Tibial nerve (tissue), 4 donors: ENCODE measurements around the gene SLC12A9.

Experiments used
- CTCF ChIP-seq, 5 experiments: fragments of 200-600 bp in 3 of 5; fragments of 450-650 bp in 2 of 5; sonication (generic) in 3 of 5; IDR thresholded peaks; one replicate each; pipeline ENCODE4 v1.5.1; 2016 to 2019; ENCODE audit warnings: antibody characterized with exemption in 5 of 5, mild to moderate bottlenecking in 3 of 5, moderate library complexity in 2 of 5
- EP300 ChIP-seq, 2 donors: sonication (generic); formaldehyde crosslinking; IDR thresholded peaks; one replicate each; pipeline ENCODE4 v1.6.1; 2017; ENCODE audit warnings: antibody characterized with exemption in 2 of 2, mild to moderate bottlenecking in 1 of 2

GRCh38 chr7:100803398-100804161, 48.9 kb upstream of the SLC12A9 start:
- TF ChIP-seq CTCF (IDR thresholded peaks at IDR 0.05) (no peak), EP300 (IDR thresholded peaks at IDR 0.05) (peak in 1 of 2 donors; percentile 21)
